GM19238 (cell line): ENCODE results near the gene ALDH7A1.
A peak's percentile ranks its signal among the peaks of the same experiment; 100 is the strongest.

Experiments
- DNase-seq: peaks from one replicate; pipeline ENCODE4 v3.0.0; 2011; ENCODE audit warnings: low spot score; ENCODE audit not compliant: insufficient read length

Gene ALDH7A1

GRCh38 chr5:126509339-126509738, 85.7 kb downstream of the ALDH7A1 start:
- no peak for DNase-seq

GRCh38 chr5:126508962-126509279, 86.1 kb downstream of the ALDH7A1 start:
- DNase-seq, result no peak

DNA sequence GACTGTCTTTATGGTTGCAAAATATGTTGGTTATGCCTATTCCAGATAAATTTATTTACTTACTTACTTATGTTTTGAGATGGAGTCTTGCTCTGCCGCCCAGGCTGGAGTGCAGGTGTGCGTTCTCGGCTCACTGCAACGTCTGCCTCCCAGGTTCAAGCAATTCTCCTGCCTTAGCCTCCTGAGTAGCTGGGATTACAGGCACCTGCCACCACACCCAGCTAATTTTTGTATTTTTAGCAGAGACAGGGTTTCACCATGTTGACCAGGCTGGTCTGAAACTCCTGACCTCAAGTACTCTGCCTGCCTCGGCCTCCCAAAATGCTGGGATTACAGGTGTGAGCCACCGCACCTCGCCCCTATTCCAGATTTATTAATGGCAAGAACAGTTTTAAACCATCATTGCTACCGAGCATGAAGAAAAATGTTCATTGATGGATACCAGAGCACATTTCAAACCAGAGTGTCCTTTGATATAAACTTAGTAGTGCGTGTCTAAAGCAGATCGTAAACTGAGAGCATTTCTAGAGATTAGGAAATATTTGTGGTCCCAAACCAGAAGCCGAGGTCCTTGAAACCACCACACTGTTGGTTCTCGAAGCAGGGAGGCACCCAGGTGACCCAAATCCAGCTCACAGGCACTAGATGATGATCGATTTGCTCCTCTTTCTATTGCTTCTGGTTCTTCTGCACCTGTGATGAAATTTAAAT, 86.6 kb downstream of the ALDH7A1 start:
- DNase-seq, result no peak

DNA sequence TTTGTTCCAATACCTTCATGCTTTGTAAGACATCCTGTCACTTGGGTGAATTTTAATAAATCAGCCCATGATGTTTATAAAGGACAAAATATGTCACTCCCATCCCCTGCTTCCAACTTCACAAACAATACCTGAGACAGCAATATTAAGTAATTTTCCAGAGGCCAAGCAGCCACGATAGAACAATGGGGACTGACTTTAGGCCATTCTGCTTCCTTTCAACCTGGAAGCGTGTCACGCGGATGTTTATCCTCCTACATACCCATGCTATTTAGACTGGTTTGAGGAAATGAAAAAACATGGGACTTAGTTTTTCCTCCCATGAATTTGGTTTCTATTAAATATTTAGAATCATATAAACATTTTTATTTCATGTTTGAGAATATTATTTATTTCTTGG, 88.9 kb downstream of the ALDH7A1 start:
- no peak for DNase-seq

DNA sequence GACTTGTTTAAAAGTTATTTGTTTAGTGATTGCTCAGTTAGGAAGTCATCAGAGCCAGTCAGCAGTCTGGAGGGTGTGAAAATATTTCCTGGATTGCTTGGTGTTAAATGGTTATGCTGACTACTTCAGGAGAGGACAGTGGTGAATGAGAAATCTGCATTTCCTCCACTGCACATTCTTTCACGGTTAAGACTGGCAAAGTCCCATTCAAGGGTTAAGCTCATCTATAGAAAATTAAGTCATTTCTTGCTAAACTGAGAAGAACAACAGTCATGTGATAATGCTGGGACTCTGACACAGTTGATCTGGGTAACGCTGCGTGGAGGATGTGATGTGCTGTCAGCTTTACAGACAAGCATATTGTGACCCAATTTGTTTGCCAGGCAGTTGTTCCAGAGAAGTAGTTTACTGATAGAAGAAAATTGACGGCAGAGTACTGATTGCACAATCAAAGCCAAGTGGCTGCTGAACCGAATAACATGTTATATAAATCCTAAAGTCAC, 91.4 kb downstream of the ALDH7A1 start:
- DNase-seq, result no peak

DNA sequence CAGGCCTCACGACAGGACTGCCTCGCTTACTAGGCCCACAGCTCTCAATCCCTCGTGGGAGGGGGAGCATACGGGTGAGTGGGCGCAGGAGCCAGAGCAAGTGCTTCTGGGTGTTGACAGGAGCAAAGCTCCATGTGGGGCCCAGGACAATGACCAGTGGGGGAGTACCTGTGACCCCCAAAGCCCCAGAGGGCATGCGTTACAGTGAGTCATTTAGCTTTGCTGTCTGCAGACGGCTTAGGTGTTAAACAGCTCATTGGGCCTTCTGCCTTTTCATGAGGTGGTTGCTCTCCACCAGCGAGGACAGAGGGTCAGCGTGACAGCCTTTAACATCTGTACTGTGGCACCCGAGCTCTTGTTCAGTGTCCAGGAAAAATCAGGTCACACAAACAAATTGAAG, 93.6 kb downstream of the ALDH7A1 start:
- DNase-seq, result no peak

- peak; percentile 13 for DNase-seq
These were observed 95.1 kb downstream of the ALDH7A1 start for GRCh38 chr5:126499853-126500342.

DNA sequence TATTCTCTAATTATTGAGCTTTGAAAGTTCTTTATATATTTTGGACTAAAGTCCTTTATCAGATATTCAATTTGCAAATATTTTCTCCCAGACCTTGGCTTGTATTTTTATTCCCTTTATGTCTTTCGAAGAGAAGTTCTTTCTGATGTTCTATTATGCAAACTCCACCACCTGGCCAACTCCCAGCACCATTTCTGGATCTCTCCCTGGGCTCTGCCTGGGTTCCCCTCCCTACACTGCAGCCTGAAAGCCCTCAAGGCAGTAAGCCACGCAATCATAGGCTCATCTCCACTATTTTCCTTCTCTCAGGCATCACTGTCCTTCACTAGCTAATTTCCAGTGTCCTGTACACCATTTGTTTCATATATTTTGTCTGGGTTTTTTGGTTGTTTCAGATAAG, 95.7 kb downstream of the ALDH7A1 start:
- DNase-seq, result no peak

DNA sequence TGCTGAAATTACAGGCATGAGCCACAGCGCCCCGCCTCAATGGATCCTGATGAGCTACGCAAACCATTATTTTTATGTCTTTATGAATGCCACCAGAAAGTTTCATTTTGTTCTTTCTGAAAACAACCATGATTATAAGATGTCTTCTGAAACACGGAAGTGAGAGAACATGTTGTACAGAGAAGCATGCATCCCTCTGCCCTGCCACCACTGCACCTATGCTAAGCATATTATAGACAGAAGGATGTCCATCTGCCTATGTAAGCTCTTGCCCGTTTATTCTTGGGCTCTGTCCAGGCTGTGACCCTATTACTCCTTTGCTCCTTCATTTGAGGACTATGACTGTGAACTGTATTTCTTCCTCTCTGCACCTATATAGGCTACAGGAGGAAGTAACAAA, 97.5 kb downstream of the ALDH7A1 start:
- no peak for DNase-seq

- no peak for DNase-seq
These were observed 100.6 kb downstream of the ALDH7A1 start for GRCh38 chr5:126494393-126494792.

DNA sequence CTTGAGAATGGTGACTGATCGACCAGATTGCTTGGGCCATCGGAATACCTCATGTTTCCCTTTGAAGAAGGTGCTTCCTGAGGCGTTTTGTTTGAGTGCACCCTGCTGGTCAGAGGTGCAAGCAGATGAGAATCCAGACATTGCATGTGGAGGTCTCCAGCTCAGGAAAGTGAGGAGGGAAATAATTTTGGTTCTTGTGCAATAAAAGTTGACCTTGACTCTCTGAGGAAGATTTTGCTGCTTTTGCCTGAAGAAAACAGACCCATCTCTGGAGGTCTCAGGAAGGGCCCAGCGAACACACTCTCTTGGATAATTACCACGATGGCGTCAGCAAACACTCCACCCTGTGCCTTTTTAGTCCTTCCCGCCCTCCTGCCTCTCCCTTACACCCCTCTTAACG, 102.1 kb downstream of the ALDH7A1 start:
- no peak for DNase-seq

DNA sequence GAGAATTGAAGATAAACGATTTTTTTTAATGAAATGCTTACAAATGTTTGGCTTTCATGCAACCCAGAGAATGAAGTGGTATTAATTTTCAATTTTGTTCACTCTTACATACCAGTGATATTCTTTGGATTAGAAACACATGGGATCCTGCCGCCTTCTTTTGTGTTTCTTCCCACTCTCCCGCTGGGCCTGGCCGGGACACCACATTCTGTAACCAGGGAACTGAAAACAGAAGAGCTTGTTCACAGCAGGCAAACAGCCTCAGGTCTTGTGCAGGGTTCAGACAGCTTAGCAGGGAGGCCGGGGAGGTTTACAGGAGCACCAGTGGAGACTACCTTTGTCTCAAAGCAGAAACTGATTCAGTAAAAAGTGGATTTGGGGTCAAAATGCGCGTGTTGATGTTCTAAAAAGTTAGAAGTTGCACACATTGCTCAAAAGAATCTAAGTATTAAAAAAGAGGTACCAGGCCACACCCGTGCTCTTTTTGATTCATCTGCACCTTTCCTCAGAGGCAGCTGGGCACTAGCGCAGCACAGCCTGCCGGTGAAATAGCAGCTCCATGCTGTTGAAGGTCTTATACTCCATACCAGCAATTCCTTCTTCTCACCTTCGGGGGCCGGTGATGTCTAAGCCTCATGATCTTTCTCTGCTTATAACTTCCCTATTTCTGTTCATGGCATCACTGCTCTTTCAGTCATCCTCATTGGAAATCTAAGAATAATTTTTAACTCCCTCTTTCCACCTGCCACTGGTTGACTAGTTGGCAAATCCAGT, 104.7 kb downstream of the ALDH7A1 start:
- DNase-seq, result no peak

- DNase-seq, result no peak
These were observed 106.5 kb downstream of the ALDH7A1 start for GRCh38 chr5:126488443-126489065.

DNA sequence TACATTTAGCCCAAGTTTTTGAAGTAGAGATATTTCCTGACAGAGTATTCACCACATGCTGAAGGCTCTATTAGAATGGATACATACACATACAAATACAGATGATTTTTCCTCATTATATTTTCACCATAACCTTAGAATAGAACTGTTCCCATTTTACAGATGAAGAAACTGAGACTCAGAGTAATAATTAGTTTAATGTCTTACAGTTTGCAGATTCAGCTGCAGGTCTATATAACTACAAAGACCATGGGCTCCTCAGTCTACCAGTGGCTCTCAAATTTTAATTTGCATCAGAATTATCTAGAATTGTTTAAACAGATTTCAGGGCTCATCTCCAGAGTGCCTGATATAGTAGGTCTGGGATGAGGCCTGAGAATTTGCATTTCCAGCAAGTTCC, 107.4 kb downstream of the ALDH7A1 start:
- no peak for DNase-seq

DNA sequence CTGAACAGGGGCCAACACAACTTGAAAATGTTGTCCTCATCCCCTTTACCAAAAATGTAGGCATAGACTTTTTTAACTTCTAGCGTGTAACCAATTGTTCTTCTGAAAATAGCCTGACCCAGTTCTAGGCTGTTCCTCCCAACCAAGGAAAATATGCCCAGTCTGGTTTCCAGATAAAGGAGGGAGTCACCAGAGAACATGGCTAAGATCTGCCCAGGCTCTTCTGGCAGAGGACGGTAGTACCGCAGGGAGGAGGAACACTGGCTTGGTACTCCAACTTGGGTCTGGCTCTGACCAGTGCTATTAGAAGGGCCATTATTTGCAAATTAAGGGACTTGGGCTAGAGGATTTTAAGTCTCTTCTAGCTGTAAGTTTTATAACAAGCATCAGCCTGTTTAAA, 108.7 kb downstream of the ALDH7A1 start:
- no peak for DNase-seq

DNA sequence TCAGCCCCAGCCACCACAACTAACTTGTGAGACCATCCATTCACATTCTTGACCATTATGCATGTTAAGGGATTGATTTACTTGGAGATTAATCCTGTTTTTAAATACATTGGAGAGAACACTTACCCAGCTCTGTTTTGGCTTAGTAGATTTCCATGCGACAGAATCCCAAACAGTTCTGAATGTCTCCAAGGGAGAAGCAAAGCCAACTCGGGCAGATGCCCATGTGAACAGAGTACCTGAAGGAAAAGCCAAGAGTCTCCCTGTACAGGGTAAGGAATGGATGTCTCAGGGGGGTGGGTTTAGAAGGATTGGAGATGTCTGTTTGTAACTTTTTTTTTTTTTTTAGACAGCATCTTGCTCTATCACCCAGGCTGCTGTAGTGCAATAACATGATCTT, 110.8 kb downstream of the ALDH7A1 start:
- DNase-seq, result no peak

DNA sequence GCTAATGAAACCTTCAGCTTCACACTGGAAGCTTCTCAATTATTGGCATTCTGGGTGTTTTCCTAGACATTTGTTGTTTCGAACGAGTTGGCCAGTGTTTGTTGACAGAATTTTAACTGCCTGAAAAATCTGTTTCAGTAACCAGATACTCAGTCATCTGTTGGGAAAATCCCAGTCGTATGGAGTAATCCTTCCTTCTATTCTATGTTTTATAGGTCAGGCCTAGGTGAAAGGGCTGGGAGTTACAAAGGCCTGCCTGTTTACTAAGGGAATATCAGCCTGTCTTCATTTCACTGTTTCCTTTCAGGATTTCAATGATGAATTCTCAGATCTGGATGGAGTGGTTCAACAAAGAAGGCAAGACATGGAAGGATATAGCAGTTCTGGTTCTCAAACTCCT, 111.9 kb downstream of the ALDH7A1 start:
- no peak for DNase-seq

DNA sequence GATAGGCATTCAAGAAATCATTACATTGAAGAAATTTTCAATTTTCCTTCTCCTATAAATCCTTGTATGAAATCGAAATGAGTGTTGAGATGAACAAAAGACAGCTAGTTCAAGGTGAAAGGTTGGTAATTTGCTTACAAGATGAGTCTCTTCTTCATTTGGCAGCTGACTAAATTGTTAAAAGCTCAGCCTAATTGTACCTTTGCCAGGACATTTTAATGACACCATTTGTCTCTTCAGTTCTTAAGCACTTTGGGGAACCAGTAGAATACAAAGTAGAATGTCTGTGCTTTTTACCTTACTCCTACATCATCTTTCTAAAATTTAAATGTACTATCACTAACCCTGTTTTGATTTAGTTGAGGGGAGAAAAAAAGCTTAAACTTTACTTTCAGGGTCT, 112.4 kb downstream of the ALDH7A1 start:
- no peak for DNase-seq

DNA sequence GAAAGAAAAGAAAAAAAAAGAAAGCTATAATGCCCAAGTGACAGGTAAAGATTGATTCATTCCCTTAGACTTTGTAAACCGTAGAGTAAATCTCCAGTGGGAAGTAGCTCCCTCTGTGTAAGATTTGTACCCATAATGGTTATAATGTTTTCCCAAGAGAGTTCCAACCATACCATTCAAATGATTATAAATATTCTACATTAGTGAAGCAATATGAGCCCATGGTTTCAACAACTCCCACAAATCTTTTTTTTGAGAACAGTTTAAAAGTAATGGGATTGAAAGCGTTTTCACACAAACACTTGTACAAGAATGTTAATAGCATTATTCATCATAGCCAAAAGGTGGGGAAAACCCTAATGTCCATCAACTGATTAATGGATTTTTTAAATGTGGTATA, 113.8 kb downstream of the ALDH7A1 start:
- no peak for DNase-seq
